Transverse colon (tissue), 4 donors: ENCODE measurements around the gene ATP8A1. TPM values are rescaled to one million over a fixed set of nuclear protein-coding genes. Genes with fewer than 3 reads are reported as not detected.

ENCODE experiments used
- DNase-seq: peaks from one replicate; pipeline ENCODE4 v3.0.0-alpha.2; 2019
- H3K27ac ChIP-seq, 4 donors: fragments of 200-600 bp; sonication (generic); 2 replicates each; pipeline ENCODE4 v1.5.1; 2016 to 2018; ENCODE audit warnings: inconsistent platforms in 4 of 4
- H3K27me3 ChIP-seq: fragments of 200-600 bp; sonication (generic); 2 replicates; pipeline ENCODE4 v1.5.1; 2017; ENCODE audit warnings: inconsistent platforms
- H3K36me3 ChIP-seq, 4 donors: fragments of 200-600 bp; sonication (generic); 2 replicates each; pipeline ENCODE4 v1.5.1; 2017 to 2019; ENCODE audit warnings: inconsistent platforms in 4 of 4
- H3K4me1 ChIP-seq, 4 donors: fragments of 200-600 bp; sonication (generic); 2 replicates each; pipeline ENCODE4 v1.5.1; 2017 to 2020; ENCODE audit warnings: inconsistent platforms in 4 of 4
- H3K4me3 ChIP-seq, 4 donors: fragments of 200-600 bp; sonication (generic); 1 replicate in 1 of 4; 2 replicates in 3 of 4; pipeline versions ENCODE4 v1.5.1 to v1.6.1; 2017 to 2019; ENCODE audit warnings: inconsistent platforms in 4 of 4
- H3K9me3 ChIP-seq, 2 donors: fragments of 200-600 bp; sonication (generic); 2 replicates each; pipeline ENCODE4 v1.5.1; 2017 to 2019; ENCODE audit warnings: inconsistent platforms in 2 of 2
- CTCF ChIP-seq, 5 experiments: fragments of 200-600 bp in 3 of 5; fragments of 450-650 bp in 2 of 5; sonication (generic) in 3 of 5; IDR thresholded peaks; 1 replicate in 2 of 5; 2 replicates in 3 of 5; pipeline ENCODE4 v1.5.1; 2016 to 2017; ENCODE audit warnings: antibody characterized with exemption in 5 of 5, inconsistent platforms in 3 of 5, mild to moderate bottlenecking in 2 of 5, moderate library complexity in 1 of 5
- EP300 ChIP-seq: sonication (generic); formaldehyde crosslinking; IDR thresholded peaks from one replicate; pipeline ENCODE4 v1.6.1; 2017; ENCODE audit warnings: antibody characterized with exemption, low read depth
- POLR2A ChIP-seq: fragments of 450-650 bp; IDR thresholded peaks from one replicate; pipeline ENCODE4 v1.6.1; 2016; ENCODE audit warnings: antibody characterized with exemption, mild to moderate bottlenecking, moderate library complexity
- POLR2AphosphoS5 ChIP-seq, 3 donors: sonication (generic); formaldehyde crosslinking; IDR thresholded peaks; one replicate each; pipeline ENCODE4 v1.6.1; 2016; ENCODE audit warnings: antibody characterized with exemption in 3 of 3
- WGBS, 2 donors: methylation state at CpG; one replicate each; pipeline ENCODE4 v1.1.5; 2018; ENCODE audit warnings: low coverage in 1 of 2; 5-methylcytosine and 5-hydroxymethylcytosine counted together
- in situ Hi-C, 4 donors: fragments of 200-750 bp; cut with MboI; loops; one replicate each; pipeline versions ENCODE4 v1.15.0 to v1.15.1; 2017; ENCODE audit warnings: low sequenced_read_pairs in 3 of 4, low pct_ligation_motif_present in 1 of 4, low pct_unique_long_range_greater_than_20kb in 1 of 4
- intact Hi-C: fragments of 100-400 bp; cut with DNase I; formaldehyde crosslinking; loops from one replicate; pipeline ENCODE4 v1.15.1; 2023; ENCODE audit warnings: low total_unique reads
- total RNA-seq, 4 donors: library from RNA; depleted of rRNA; stranded (reverse); fragments of >200 nt; gene quantifications; one replicate each; pipeline ENCODE4 v1.1.0, GENCODE V29; 2016

Gene ATP8A1
- total RNA-seq, 4 donors from 2014 or later: 72.2 to 255 (median 166) TPM

DNA sequence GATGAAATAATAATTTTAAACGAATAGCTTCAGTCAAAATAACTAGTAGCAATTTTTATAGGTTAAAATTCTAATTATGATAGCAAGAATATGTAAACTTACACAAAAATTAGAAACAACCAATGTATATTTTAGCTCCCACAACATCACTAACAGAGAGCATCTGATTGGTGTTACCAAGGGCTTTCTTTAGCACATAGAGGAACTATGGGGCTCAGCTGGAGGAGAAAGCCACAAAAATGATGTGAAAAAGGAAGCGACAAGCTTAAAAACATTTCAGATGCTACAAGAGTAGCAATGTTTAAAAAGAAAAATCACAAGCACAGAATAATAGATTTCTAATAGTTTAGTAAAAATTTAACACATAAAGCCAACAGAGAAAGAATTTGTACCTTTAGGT lies 56.3 kb downstream of the ATP8A1 start:
- in situ Hi-C loops: no loop called here
- DNase-seq: no peak
- H3K27ac ChIP-seq: no peak overlapping the region

DNA sequence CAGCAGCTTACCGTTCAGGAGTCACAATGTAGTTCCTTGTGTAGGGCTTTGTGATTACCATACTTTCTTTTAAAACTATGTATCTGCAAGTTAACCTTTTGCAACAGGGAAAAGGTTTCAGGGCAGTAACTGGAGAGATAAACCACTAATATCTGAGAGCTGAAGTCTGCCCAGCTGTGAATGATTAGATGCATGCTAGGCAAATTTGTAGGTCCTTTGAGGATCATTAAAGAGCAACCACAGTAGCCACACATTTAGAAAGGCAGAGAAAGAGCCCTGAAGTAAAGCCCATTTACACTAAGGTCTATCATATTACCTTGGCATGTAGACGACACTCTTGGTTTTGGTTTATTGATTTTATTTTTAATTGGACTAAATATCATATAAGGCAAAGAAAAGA lies 60.0 kb downstream of the ATP8A1 start:
- H3K27ac ChIP-seq: no peak overlapping the region
- H3K9me3 ChIP-seq: no peaks in the 10 kb centered on the region
- intact Hi-C loops (no loop called here), in situ Hi-C loops (no loop called here)
- H3K36me3 ChIP-seq: peaks cover 0 to 5% (median 0%) of the 10 kb centered on the region in 4 donors
- no peak overlapping the region for H3K4me3 ChIP-seq
- H3K4me1 ChIP-seq: no peaks in the 10 kb centered on the region
- no peaks in the 10 kb centered on the region for H3K27me3 ChIP-seq
- no peak for DNase-seq
- 87 to 91% methylated on average over 2 of the region's 2 CpGs for WGBS, 2 donors
- TF ChIP-seq CTCF (IDR thresholded peaks at IDR 0.05) (no peak), POLR2AphosphoS5 (IDR thresholded peaks at IDR 0.05) (no peak), POLR2A (no peak)

More for the DNA sequence above, 56.3 kb downstream of the ATP8A1 start:
- Histone ChIP-seq H3K36me3 (peaks cover 0 to 5% (median 0%) of the 10 kb centered on the region in 4 donors), H3K27me3 (no peaks in the 10 kb centered on the region), H3K4me1 (no peaks in the 10 kb centered on the region), H3K4me3 (no peak overlapping the region), H3K9me3 (no peaks in the 10 kb centered on the region)
- 82 to 90% methylated on average over 2 of the region's 2 CpGs for WGBS, 2 donors
- TF ChIP-seq POLR2A: no peak
- intact Hi-C loops: no loop called here

DNA sequence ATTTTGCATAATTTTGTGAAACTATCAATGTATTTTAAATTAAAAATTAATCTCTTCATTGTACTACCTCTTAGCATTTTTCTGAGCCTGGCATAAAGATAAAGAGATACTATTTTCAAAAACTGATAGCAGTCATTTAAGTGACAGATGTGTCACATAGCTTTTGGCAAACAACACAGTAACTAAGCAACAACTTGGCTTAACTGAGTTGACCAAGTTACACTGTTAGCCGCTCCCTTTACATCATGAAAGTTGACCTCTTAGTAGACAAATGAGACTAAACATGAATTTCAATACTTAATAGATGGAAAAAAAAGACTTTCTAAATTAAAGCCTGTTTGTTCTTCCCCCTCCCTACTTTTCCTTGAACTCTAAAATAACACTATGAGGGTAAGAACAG lies 62.0 kb downstream of the ATP8A1 start:
- Histone ChIP-seq H3K27ac (no peak overlapping the region), H3K4me3 (no peak overlapping the region), H3K36me3 (peaks cover 0 to 5% (median 0%) of the 10 kb centered on the region in 4 donors), H3K9me3 (no peaks in the 10 kb centered on the region), H3K27me3 (no peaks in the 10 kb centered on the region), H3K4me1 (no peaks in the 10 kb centered on the region)
- no peak for DNase-seq
- TF ChIP-seq POLR2A (no peak), CTCF (IDR thresholded peaks at IDR 0.05) (no peak), POLR2AphosphoS5 (IDR thresholded peaks at IDR 0.05) (no peak), EP300 (no peak)
- WGBS, 2 donors: 56 to 72% methylated on average over 1 of the region's 1 CpG
- intact Hi-C loops: no loop called here
- in situ Hi-C loops: no loop called here

GRCh38 chr4:42588909-42589308 lies 68.0 kb downstream of the ATP8A1 start:
- no peaks in the 10 kb centered on the region for H3K9me3 ChIP-seq
- 99 to 100% methylated on average over 2 of the region's 2 CpGs for WGBS, 2 donors
- H3K27me3 ChIP-seq: no peaks in the 10 kb centered on the region
- no peak for DNase-seq
- H3K36me3 ChIP-seq: no peaks in the 10 kb centered on the region
- intact Hi-C loops (no loop called here), in situ Hi-C loops (no loop called here)
- TF ChIP-seq POLR2A: no peak
- TF ChIP-seq CTCF (IDR thresholded peaks at IDR 0.05): no peak
- TF ChIP-seq EP300: no peak
- no peak for TF ChIP-seq POLR2AphosphoS5 (IDR thresholded peaks at IDR 0.05)
- H3K4me1 ChIP-seq: no peaks in the 10 kb centered on the region
- no peak overlapping the region for H3K27ac ChIP-seq
- H3K4me3 ChIP-seq: no peak overlapping the region

DNA sequence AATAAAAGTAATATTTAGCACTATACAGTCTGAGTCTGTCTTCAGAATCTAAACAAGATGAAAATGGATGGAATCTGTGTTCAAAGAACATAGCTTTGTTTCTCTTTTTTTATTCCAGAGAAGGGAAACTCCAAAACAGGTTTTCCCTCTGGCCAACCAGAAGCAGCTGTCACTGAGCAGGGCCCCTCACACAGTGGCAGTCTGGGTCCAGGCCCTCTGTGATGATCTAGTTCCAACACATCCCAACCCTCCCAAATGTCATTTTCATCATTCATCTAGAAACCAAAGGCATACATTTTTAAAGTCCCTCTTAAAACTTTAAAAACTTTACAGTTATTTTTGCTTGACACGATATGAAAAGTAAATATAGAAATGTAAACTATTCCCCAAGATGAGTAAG lies 70.1 kb downstream of the ATP8A1 start:
- in situ Hi-C loops: no loop called here

More for the DNA sequence above, 70.1 kb downstream of the ATP8A1 start:
- intact Hi-C loops: no loop called here
- Histone ChIP-seq H3K9me3 (no peaks in the 10 kb centered on the region), H3K36me3 (no peaks in the 10 kb centered on the region), H3K27ac (no peak overlapping the region), H3K4me1 (no peaks in the 10 kb centered on the region), H3K27me3 (no peaks in the 10 kb centered on the region), H3K4me3 (no peak overlapping the region)
- DNase-seq: no peak
- TF ChIP-seq POLR2AphosphoS5 (IDR thresholded peaks at IDR 0.05): no peak
- no peak for TF ChIP-seq CTCF (IDR thresholded peaks at IDR 0.05)
- no peak for TF ChIP-seq POLR2A
- no peak for TF ChIP-seq EP300
- WGBS, 2 donors: 74 to 93% methylated on average over 1 of the region's 1 CpG
